Measurements from ENCODE around the gene FGF19.

GRCh38 chr11:69726481-69726880 lies 22.7 kb upstream of the FGF19 start:
- TF ChIP-seq, protein P1, sequence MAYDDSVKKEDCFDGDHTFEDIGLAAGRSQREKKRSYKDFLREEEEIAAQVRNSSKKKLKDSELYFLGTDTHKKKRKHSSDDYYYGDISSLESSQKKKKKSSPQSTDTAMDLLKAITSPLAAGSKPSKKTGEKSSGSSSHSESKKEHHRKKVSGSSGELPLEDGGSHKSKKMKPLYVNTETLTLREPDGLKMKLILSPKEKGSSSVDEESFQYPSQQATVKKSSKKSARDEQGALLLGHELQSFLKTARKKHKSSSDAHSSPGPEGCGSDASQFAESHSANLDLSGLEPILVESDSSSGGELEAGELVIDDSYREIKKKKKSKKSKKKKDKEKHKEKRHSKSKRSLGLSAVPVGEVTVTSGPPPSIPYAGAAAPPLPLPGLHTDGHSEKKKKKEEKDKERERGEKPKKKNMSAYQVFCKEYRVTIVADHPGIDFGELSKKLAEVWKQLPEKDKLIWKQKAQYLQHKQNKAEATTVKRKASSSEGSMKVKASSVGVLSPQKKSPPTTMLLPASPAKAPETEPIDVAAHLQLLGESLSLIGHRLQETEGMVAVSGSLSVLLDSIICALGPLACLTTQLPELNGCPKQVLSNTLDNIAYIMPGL (CRISPR knock-in tag; IDR thresholded peaks at IDR 0.05): no peak
- TF ChIP-seq CTCF (IDR thresholded peaks at IDR 0.05): no peak
- no peak for TF ChIP-seq SMAD4 (CRISPR knock-in tag; IDR thresholded peaks at IDR 0.05)
- TF ChIP-seq, protein P2, sequence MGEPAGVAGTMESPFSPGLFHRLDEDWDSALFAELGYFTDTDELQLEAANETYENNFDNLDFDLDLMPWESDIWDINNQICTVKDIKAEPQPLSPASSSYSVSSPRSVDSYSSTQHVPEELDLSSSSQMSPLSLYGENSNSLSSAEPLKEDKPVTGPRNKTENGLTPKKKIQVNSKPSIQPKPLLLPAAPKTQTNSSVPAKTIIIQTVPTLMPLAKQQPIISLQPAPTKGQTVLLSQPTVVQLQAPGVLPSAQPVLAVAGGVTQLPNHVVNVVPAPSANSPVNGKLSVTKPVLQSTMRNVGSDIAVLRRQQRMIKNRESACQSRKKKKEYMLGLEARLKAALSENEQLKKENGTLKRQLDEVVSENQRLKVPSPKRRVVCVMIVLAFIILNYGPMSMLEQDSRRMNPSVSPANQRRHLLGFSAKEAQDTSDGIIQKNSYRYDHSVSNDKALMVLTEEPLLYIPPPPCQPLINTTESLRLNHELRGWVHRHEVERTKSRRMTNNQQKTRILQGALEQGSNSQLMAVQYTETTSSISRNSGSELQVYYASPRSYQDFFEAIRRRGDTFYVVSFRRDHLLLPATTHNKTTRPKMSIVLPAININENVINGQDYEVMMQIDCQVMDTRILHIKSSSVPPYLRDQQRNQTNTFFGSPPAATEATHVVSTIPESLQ (CRISPR knock-in tag; IDR thresholded peaks at IDR 0.05): no peak
- no peak for TF ChIP-seq ATF1 (CRISPR knock-in tag; IDR thresholded peaks at IDR 0.05)
- no peak for TF ChIP-seq CREM (CRISPR knock-in tag; IDR thresholded peaks at IDR 0.05)
- no peak for TF ChIP-seq RELA (CRISPR knock-in tag; IDR thresholded peaks at IDR 0.05; ENCODE audit: borderline replicate concordance)
- TF ChIP-seq NR2C2 (CRISPR knock-in tag; IDR thresholded peaks at IDR 0.05): no peak
- no peak for TF ChIP-seq ZNF512 (CRISPR knock-in tag; IDR thresholded peaks at IDR 0.05; ENCODE audit: borderline replicate concordance)

Data from WTC11 (cell line).